AG08396 (cell line): ENCODE results near the gene CCDC60.

Experiments
- DNase-seq: peaks from one replicate; pipeline ENCODE4 v3.0.0; 2012; ENCODE audit warnings: low spot score, mixed read lengths

Gene CCDC60

GRCh38 chr12:119446459-119446858, 111.9 kb downstream of the CCDC60 start:
- DNase-seq, result no peak

- no peak for DNase-seq
Observed at GRCh38 chr12:119447126-119447525, 112.6 kb downstream of the CCDC60 start.

GRCh38 chr12:119447618-119448017, 113.1 kb downstream of the CCDC60 start:
- DNase-seq, result no peak

GRCh38 chr12:119448611-119449131, 114.1 kb downstream of the CCDC60 start:
- DNase-seq, result no peak

GRCh38 chr12:119450771-119451170, 116.2 kb downstream of the CCDC60 start:
- DNase-seq, result no peak

- DNase-seq, result no peak
Observed at GRCh38 chr12:119456824-119457223, 122.3 kb downstream of the CCDC60 start.

- no peak for DNase-seq
Observed at GRCh38 chr12:119457271-119457670, 122.7 kb downstream of the CCDC60 start.

- no peak for DNase-seq
Observed at GRCh38 chr12:119459481-119459880, 125.0 kb downstream of the CCDC60 start.

GRCh38 chr12:119460876-119461275, 126.3 kb downstream of the CCDC60 start:
- DNase-seq, result no peak

- DNase-seq, result no peak
Observed at GRCh38 chr12:119461636-119462214, 127.2 kb downstream of the CCDC60 start.

GRCh38 chr12:119463211-119463926, 128.8 kb downstream of the CCDC60 start:
- no peak for DNase-seq

GRCh38 chr12:119468296-119468695, 133.8 kb downstream of the CCDC60 start:
- no peak for DNase-seq

- DNase-seq, result no peak
Observed at GRCh38 chr12:119475650-119476049, 141.1 kb downstream of the CCDC60 start.

- no peak for DNase-seq
Observed at GRCh38 chr12:119476951-119477350, 142.4 kb downstream of the CCDC60 start.

- no peak for DNase-seq
Observed at GRCh38 chr12:119479121-119479561, 144.6 kb downstream of the CCDC60 start.

- DNase-seq, result no peak
Observed at GRCh38 chr12:119480551-119480950, 146.0 kb downstream of the CCDC60 start.

GRCh38 chr12:119486599-119487154, 152.1 kb downstream of the CCDC60 start:
- DNase-seq, result no peak

GRCh38 chr12:119491814-119492213, 157.3 kb downstream of the CCDC60 start:
- no peak for DNase-seq

GRCh38 chr12:119500209-119500608, 165.7 kb downstream of the CCDC60 start:
- DNase-seq, result no peak

- no peak for DNase-seq
Observed at GRCh38 chr12:119501052-119501451, 166.5 kb downstream of the CCDC60 start.

GRCh38 chr12:119505001-119505400, 170.5 kb downstream of the CCDC60 start:
- DNase-seq, result no peak

- DNase-seq, result no peak
Observed at GRCh38 chr12:119512772-119513497, 178.4 kb downstream of the CCDC60 start.

- no peak for DNase-seq
Observed at GRCh38 chr12:119528241-119528640, 193.7 kb downstream of the CCDC60 start.
